Fibroblast of lung (primary cell): ENCODE measurements around the gene BDP1. TPM values are rescaled to one million over a fixed set of nuclear protein-coding genes. Genes with fewer than 3 reads are reported as not detected.
A peak's percentile ranks its signal among the peaks of the same experiment; 100 is the strongest.

ENCODE experiments used
- DNase-seq, 2 donors: peaks; one replicate each; pipeline versions ENCODE4 v3.0.0 to v3.0.0-alpha.2; 2010; ENCODE audit warnings: low read depth in 2 of 2
- H2AFZ ChIP-seq: 2 replicates; pipeline ENCODE4 v1.5.1; 2012; ENCODE audit warnings: low read length, control low read depth, inconsistent platforms
- H3K27ac ChIP-seq: 2 replicates; pipeline ENCODE4 v1.5.1; 2011; ENCODE audit warnings: low read length, control low read depth; ENCODE audit not compliant: insufficient read depth
- H3K27me3 ChIP-seq: 2 replicates; pipeline ENCODE4 v1.5.1; 2011; ENCODE audit warnings: mild to moderate bottlenecking, low read length; ENCODE audit not compliant: control insufficient read depth, insufficient read depth
- H3K36me3 ChIP-seq: 2 replicates; pipeline ENCODE4 v1.5.1; 2011; ENCODE audit warnings: low read length; ENCODE audit not compliant: control insufficient read depth, insufficient read depth
- H3K4me1 ChIP-seq: 2 replicates; pipeline ENCODE4 v1.5.1; 2011; ENCODE audit warnings: low read length; ENCODE audit not compliant: control insufficient read depth, insufficient read depth; ENCODE audit errors: extremely low read depth
- H3K4me2 ChIP-seq: 2 replicates; pipeline ENCODE4 v1.5.1; 2011; ENCODE audit warnings: low read length, control low read depth; ENCODE audit not compliant: insufficient read depth; ENCODE audit errors: extremely low read depth
- H3K4me3 ChIP-seq, 4 experiments: fragments of 200-600 bp in 1 of 4; sonication (generic) in 1 of 4; replicated peaks in 1 of 4; 2 replicates each; pipeline ENCODE4 v1.5.1; 2011 to 2016; ENCODE audit warnings: low read length in 4 of 4, low read depth in 3 of 4, mild to moderate bottlenecking in 3 of 4, control low read depth in 2 of 4, inconsistent platforms in 1 of 4, mixed read lengths in 1 of 4; ENCODE audit not compliant: insufficient read depth in 1 of 4; ENCODE audit errors: control extremely low read depth in 1 of 4
- H3K79me2 ChIP-seq: 2 replicates; pipeline ENCODE4 v1.5.1; 2012; ENCODE audit warnings: mild to moderate bottlenecking, low read length, inconsistent platforms; ENCODE audit not compliant: control insufficient read depth, insufficient read depth
- H3K9ac ChIP-seq: 2 replicates; pipeline ENCODE4 v1.5.1; 2011; ENCODE audit warnings: mild to moderate bottlenecking, low read length, control low read depth; ENCODE audit not compliant: insufficient read depth
- H3K9me3 ChIP-seq: 2 replicates; pipeline ENCODE4 v1.5.1; 2012; ENCODE audit warnings: low read depth, low read length; ENCODE audit not compliant: control insufficient read depth, insufficient read depth
- H4K20me1 ChIP-seq: 2 replicates; pipeline ENCODE4 v1.5.1; 2011; ENCODE audit warnings: low read length; ENCODE audit not compliant: control insufficient read depth, insufficient read depth; ENCODE audit errors: extremely low read depth
- CTCF ChIP-seq, 2 donors: IDR thresholded peaks in 1 of 2; conservative IDR thresholded peaks in 1 of 2; 1 replicate in 1 of 2; 2 replicates in 1 of 2; pipeline ENCODE4 v1.5.1; 2011 to 2012; ENCODE audit warnings: low read length in 2 of 2, control low read depth in 1 of 2, inconsistent platforms in 1 of 2, low read depth in 1 of 2, mild to moderate bottlenecking in 1 of 2
- EZH2 ChIP-seq: IDR thresholded peaks from 2 replicates; pipeline ENCODE4 v1.5.1; 2012; ENCODE audit warnings: low read length, control low read depth, mild to moderate bottlenecking; ENCODE audit errors: missing control alignments
- polyA plus RNA-seq, 2 donors: library from polyadenylated mRNA; depleted of rRNA in 1 of 2; stranded (reverse) in 1 of 2; unstranded in 1 of 2; fragments of >200 nt; gene quantifications; 2 replicates each; pipeline ENCODE4 v1.2.1, GENCODE V29; 2011 to 2012; ENCODE audit warnings: missing spikeins in 1 of 2
- total RNA-seq: library from RNA; depleted of rRNA; stranded (reverse); fragments of >200 nt; gene quantifications from 2 replicates; pipeline ENCODE4 v1.2.1, GENCODE V29; 2014

The BDP1 gene
- total and polyA plus RNA-seq, 2 donors (not counting 1 experiment from before 2014, with no cell fraction given) = 13.3 to 21.3 TPM

GRCh38 chr5:71475788-71476384, 20.4 kb downstream of the BDP1 start:
- DNase-seq = peak; percentile 22 to 24
- Histone ChIP-seq H3K79me2 (no peaks in the 10 kb centered on the region), H4K20me1 (no peaks in the 10 kb centered on the region), H3K27me3 (no peaks in the 10 kb centered on the region), H3K4me1 (no peaks in the 10 kb centered on the region), H3K4me3 (no peak overlapping the region), H2AFZ (no peak overlapping the region), H3K4me2 (no peak overlapping the region), H3K9me3 (no peaks in the 10 kb centered on the region), H3K9ac (no peak overlapping the region), H3K27ac (no peak overlapping the region), H3K36me3 (no peaks in the 10 kb centered on the region)
- TF ChIP-seq CTCF (conservative IDR thresholded peaks at IDR 0.05 in 1 of 2, IDR thresholded peaks at IDR 0.05 in 1 of 2; ENCODE audit: low read depth in 1 of 2, low read length in 2 of 2) (peak; percentile 65 to 75), EZH2 (no peak)

- H2AFZ ChIP-seq = no peak overlapping the region
- TF ChIP-seq EZH2 (no peak), CTCF (conservative IDR thresholded peaks at IDR 0.05 in 1 of 2, IDR thresholded peaks at IDR 0.05 in 1 of 2; ENCODE audit: low read depth in 1 of 2, low read length in 2 of 2) (no peak)
- no peaks in the 10 kb centered on the region for H4K20me1 ChIP-seq
- H3K4me2 ChIP-seq = no peak overlapping the region
- no peak overlapping the region for H3K9ac ChIP-seq
- no peaks in the 10 kb centered on the region for H3K27me3 ChIP-seq
- H3K27ac ChIP-seq = no peak overlapping the region
- H3K9me3 ChIP-seq = no peaks in the 10 kb centered on the region
- no peaks in the 10 kb centered on the region for H3K79me2 ChIP-seq
- H3K4me1 ChIP-seq = no peaks in the 10 kb centered on the region
- H3K4me3 ChIP-seq = no peak overlapping the region
- H3K36me3 ChIP-seq = no peaks in the 10 kb centered on the region
- DNase-seq = no peak
Observed at GRCh38 chr5:71481441-71481840, 26.0 kb downstream of the BDP1 start.

GRCh38 chr5:71482132-71482531, 26.7 kb downstream of the BDP1 start:
- Histone ChIP-seq H3K4me1 (no peaks in the 10 kb centered on the region), H3K4me3 (no peak overlapping the region), H3K9me3 (no peaks in the 10 kb centered on the region), H2AFZ (no peak overlapping the region), H3K79me2 (no peaks in the 10 kb centered on the region), H3K9ac (no peak overlapping the region), H3K27me3 (no peaks in the 10 kb centered on the region), H4K20me1 (no peaks in the 10 kb centered on the region), H3K36me3 (no peaks in the 10 kb centered on the region), H3K4me2 (no peak overlapping the region), H3K27ac (no peak overlapping the region)
- peak; percentile 52 to 56 for DNase-seq
- TF ChIP-seq EZH2 (no peak), CTCF (conservative IDR thresholded peaks at IDR 0.05 in 1 of 2, IDR thresholded peaks at IDR 0.05 in 1 of 2; ENCODE audit: low read depth in 1 of 2, low read length in 2 of 2) (no peak)
